SK-N-SH (cell line): ENCODE data around the gene C17orf50. TPM values are rescaled to one million over a fixed set of nuclear protein-coding genes. Genes with fewer than 3 reads are reported as not detected.

Source experiments
- CTCF ChIA-PET: fragments of 300-600, 350-600 bp; formaldehyde crosslinking; extraction: SDS; loops from one replicate; lab custom pipeline; 2021; lab: Yijun Ruan, JAX
- POLR2A ChIA-PET: fragments of 350-600 bp; sonication (Branson Sonifier 250); formaldehyde crosslinking; extraction: SDS; loops from one replicate; lab custom pipeline; 2020; ENCODE audit warnings: antibody characterized with exemption, inconsistent platforms; lab: Yijun Ruan, JAX
- DNase-seq: peaks from one replicate; pipeline ENCODE4 v3.0.0; 2012
- H2AFZ ChIP-seq: fragments of 200-600 bp; sonication (generic); 2 replicates; pipeline ENCODE4 v1.8.1; 2016; ENCODE audit warnings: antibody characterized with exemption, mild to moderate bottlenecking, low read depth
- H3F3A ChIP-seq: fragments of 200-600 bp; sonication (generic); replicated peaks from 2 replicates; pipeline ENCODE3; 2016; ENCODE audit warnings: antibody characterized with exemption, mild to moderate bottlenecking; ENCODE audit not compliant: insufficient read depth
- H3K27ac ChIP-seq, 2 experiments: fragments of 200-500 bp in 1 of 2; fragments of 200-600 bp in 1 of 2; sonication (Bioruptor generic) in 1 of 2; sonication (generic), shearing (Covaris generic) in 1 of 2; 2 replicates each; pipeline versions ENCODE4 v1.5.1 to v1.6.1; 2014 to 2016; ENCODE audit warnings: low read depth in 2 of 2, inconsistent platforms in 1 of 2, low read length in 1 of 2, mild to moderate bottlenecking in 1 of 2, mixed read lengths in 1 of 2
- H3K27me3 ChIP-seq: fragments of 200-600 bp; sonication (generic), shearing (Covaris generic); 2 replicates; pipeline ENCODE4 v1.6.1; 2016; ENCODE audit warnings: mixed run types; ENCODE audit not compliant: insufficient read depth
- H3K36me3 ChIP-seq, 2 experiments: fragments of 200-500 bp in 1 of 2; fragments of 200-600 bp in 1 of 2; sonication (Bioruptor generic) in 1 of 2; sonication (generic) in 1 of 2; replicated peaks in 1 of 2; 2 replicates each; pipeline versions ENCODE3 to v1.5.1; 2014 to 2016; ENCODE audit warnings: low read length in 1 of 2, mild to moderate bottlenecking in 1 of 2; ENCODE audit not compliant: insufficient read depth in 2 of 2, control insufficient read depth in 1 of 2
- H3K4me1 ChIP-seq, 2 experiments: fragments of 200-500 bp in 1 of 2; fragments of 200-600 bp in 1 of 2; sonication (Bioruptor generic) in 1 of 2; sonication (generic), shearing (Covaris generic) in 1 of 2; 2 replicates each; pipeline versions ENCODE4 v1.5.1 to v1.6.1; 2014 to 2016; ENCODE audit warnings: low read depth in 1 of 2, low read length in 1 of 2, mixed run types in 1 of 2; ENCODE audit not compliant: insufficient read depth in 2 of 2, control insufficient read depth in 1 of 2
- H3K4me2 ChIP-seq: fragments of 200-600 bp; sonication (generic), shearing (Covaris generic); 2 replicates; pipeline ENCODE4 v1.6.1; 2017; ENCODE audit warnings: mixed run types
- H3K4me3 ChIP-seq, 2 experiments: fragments of 200-500 bp in 1 of 2; fragments of 200-600 bp in 1 of 2; sonication (Bioruptor generic) in 1 of 2; sonication (generic), shearing (Covaris generic) in 1 of 2; 2 replicates each; pipeline versions ENCODE4 v1.5.1 to v1.8.1; 2014 to 2016; ENCODE audit warnings: low read depth in 2 of 2, inconsistent platforms in 1 of 2, low read length in 1 of 2, mild to moderate bottlenecking in 1 of 2, mixed read lengths in 1 of 2, moderate library complexity in 1 of 2
- H3K79me2 ChIP-seq: fragments of 200-600 bp; sonication (generic); 2 replicates; pipeline ENCODE4 v1.8.1; 2017; ENCODE audit warnings: mild to moderate bottlenecking; ENCODE audit not compliant: insufficient read depth
- H3K9ac ChIP-seq: fragments of 200-600 bp; sonication (generic); 2 replicates; pipeline ENCODE4 v1.6.1; 2017; ENCODE audit warnings: mixed run types
- H3K9me2 ChIP-seq: fragments of 200-600 bp; sonication (generic); 2 replicates; pipeline ENCODE4 v1.6.1; 2017; ENCODE audit warnings: mixed run types
- H3K9me3 ChIP-seq: fragments of 200-600 bp; sonication (generic); 2 replicates; pipeline ENCODE4 v1.6.1; 2017; ENCODE audit warnings: mixed run types, mild to moderate bottlenecking, moderate library complexity
- H4K20me1 ChIP-seq: fragments of 200-600 bp; sonication (generic); 2 replicates; pipeline ENCODE4 v1.6.1; 2017; ENCODE audit warnings: mild to moderate bottlenecking, mixed run types; ENCODE audit not compliant: insufficient read depth
- CHD2 ChIP-seq: fragments of 150-350 bp; IDR thresholded peaks from 2 replicates; pipeline ENCODE4 v1.6.1; 2018; ENCODE audit warnings: low read length; ENCODE audit not compliant: partially characterized antibody
- ELF1 ChIP-seq: IDR thresholded peaks from 2 replicates; pipeline ENCODE4 v1.4.0; 2012
- EP300 ChIP-seq, 2 experiments: IDR thresholded peaks; 2 replicates each; pipeline versions ENCODE4 v1.4.0 to v1.6.1; 2012; ENCODE audit warnings: borderline replicate concordance in 1 of 2, low read depth in 1 of 2, low read length in 1 of 2
- FOXJ3 ChIP-seq: sonication (generic); formaldehyde crosslinking; IDR thresholded peaks from 2 replicates; pipeline ENCODE4 v1.5.1; 2020; ENCODE audit warnings: mild to moderate bottlenecking, missing genetic modification reagents
- FOXM1 ChIP-seq: IDR thresholded peaks from 2 replicates; pipeline ENCODE4 v1.4.0; 2012; ENCODE audit warnings: low read depth, mild to moderate bottlenecking
- JUND ChIP-seq: IDR thresholded peaks from 2 replicates; pipeline ENCODE4 v1.4.0; 2012
- MXI1 ChIP-seq: IDR thresholded peaks from 2 replicates; pipeline ENCODE4 v1.6.1; 2012; ENCODE audit warnings: mild to moderate bottlenecking, low read depth, low read length, improper control_type of control experiment
- NFIC ChIP-seq: IDR thresholded peaks from 2 replicates; pipeline ENCODE4 v1.4.0; 2012; ENCODE audit warnings: borderline replicate concordance
- NRF1 ChIP-seq: IDR thresholded peaks from 2 replicates; pipeline ENCODE4 v1.6.1; 2012; ENCODE audit warnings: low read depth, mild to moderate bottlenecking, low read length
- POLR2AphosphoS5 ChIP-seq: IDR thresholded peaks from 2 replicates; pipeline ENCODE4 v1.6.1; 2012; ENCODE audit warnings: low read depth, low read length
- RCOR1 ChIP-seq: fragments of 150-350 bp; IDR thresholded peaks from 2 replicates; pipeline ENCODE4 v1.6.1; 2017; ENCODE audit warnings: antibody characterized with exemption, low read length
- RFX5 ChIP-seq: IDR thresholded peaks from 2 replicates; pipeline ENCODE4 v1.6.1; 2012; ENCODE audit warnings: mild to moderate bottlenecking, improper control_type of control experiment, low read length
- TAF1 ChIP-seq: IDR thresholded peaks from 2 replicates; pipeline ENCODE4 v1.6.1; 2012; ENCODE audit warnings: low read depth, mild to moderate bottlenecking, low read length, moderate library complexity, borderline replicate concordance
- TEAD4 ChIP-seq: IDR thresholded peaks from 2 replicates; pipeline ENCODE4 v1.4.0; 2012; ENCODE audit warnings: mild to moderate bottlenecking, borderline replicate concordance; ENCODE audit not compliant: insufficient read depth
- USF2 ChIP-seq: fragments of 150-350 bp; IDR thresholded peaks from 2 replicates; pipeline ENCODE4 v1.6.1; 2017; ENCODE audit warnings: antibody characterized with exemption, low read length, low read depth, borderline replicate concordance
- WGBS: methylation state at CpG from one replicate; pipeline ENCODE4 v1.1.6; 2017; ENCODE audit warnings: low lambda C conversion rate; 5-methylcytosine and 5-hydroxymethylcytosine counted together
- polyA plus RNA-seq, 3 experiments: library from polyadenylated mRNA; depleted of rRNA; stranded (reverse); fragments of >200 nt; gene quantifications; 2 replicates each; pipeline ENCODE4 v1.2.3, GENCODE V29; 2012
- TF ChIP-seq, protein P1 (sequence below): IDR thresholded peaks from 2 replicates; pipeline ENCODE4 v1.4.0; 2012; ENCODE audit warnings: low read depth

C17orf50 gene
- polyA plus RNA-seq, 1 of the 3 experiments (the other 2 are of a cell fraction) = 0.05 TPM

DNA sequence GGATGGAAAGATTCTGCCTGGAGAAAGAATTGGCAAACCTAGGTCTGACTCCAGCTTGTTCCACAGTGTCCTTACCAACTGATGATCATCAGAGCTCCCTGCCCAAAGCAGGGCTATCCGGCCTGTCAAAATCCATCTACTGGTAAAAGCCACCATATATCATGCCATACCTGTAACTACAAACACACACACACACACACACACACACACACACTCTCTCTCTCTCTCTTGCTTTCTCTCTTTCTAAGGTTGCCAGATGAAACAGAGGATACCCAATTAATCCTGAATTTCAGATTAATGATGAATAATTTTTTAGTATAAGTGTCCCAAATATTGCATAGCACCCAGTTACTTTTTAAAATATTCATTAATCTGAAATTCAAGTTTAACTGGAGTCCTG lies 36.3 kb downstream of the C17orf50 start:
- no peak overlapping the region for H3K4me3 ChIP-seq
- H3K9ac ChIP-seq = no peak overlapping the region
- H3K4me1 ChIP-seq = peaks cover 0 to 56% of the 10 kb centered on the region in 2 experiments; a peak in 2 of 4 replicates
- H2AFZ ChIP-seq = no peak overlapping the region
- no peaks in the 10 kb centered on the region for H3F3A ChIP-seq
- 81% methylated on average over 1 of the region's 1 CpG for WGBS
- TF ChIP-seq CHD2 (no peak), USF2 (no peak), EP300 (IDR thresholded peaks at IDR 0.05; ENCODE audit: borderline replicate concordance in 1 of 2, low read depth in 1 of 2, low read length in 1 of 2) (no peak), NRF1 (no peak), TAF1 (no peak), FOXJ3 (CRISPR knock-in tag) (no peak), POLR2AphosphoS5 (no peak), NFIC (no peak), TEAD4 (no peak), JUND (no peak), FOXM1 (no peak), RCOR1 (no peak)
- TF ChIP-seq, protein P1, sequence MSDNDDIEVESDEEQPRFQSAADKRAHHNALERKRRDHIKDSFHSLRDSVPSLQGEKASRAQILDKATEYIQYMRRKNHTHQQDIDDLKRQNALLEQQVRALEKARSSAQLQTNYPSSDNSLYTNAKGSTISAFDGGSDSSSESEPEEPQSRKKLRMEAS = no peak
- TF ChIP-seq, all 33 proteins: peak for 0
- Histone ChIP-seq H4K20me1 (no peaks in the 10 kb centered on the region), H3K79me2 (no peaks in the 10 kb centered on the region), H3K9me3 (no peaks in the 10 kb centered on the region), H3K9me2 (no peaks in the 10 kb centered on the region), H3K4me2 (no peak overlapping the region), H3K27ac (no peak overlapping the region), H3K36me3 (no peaks in the 10 kb centered on the region), H3K27me3 (peaks cover 47% of the 10 kb centered on the region)
- no peak for DNase-seq
- ChIA-PET CTCF (interaction anchor here (1.3 to 7.0 kb wide), 6 partner anchors 8 to 31 kb away, joined by 3 to 99 read pairs (median 9); partner anchors contain the start of gene TAF15), POLR2A (interaction anchor here (1.1 kb wide), 1 partner anchor 10 kb away, joined by 4 read pairs; no protein-coding TSS in a partner anchor)

- Histone ChIP-seq H3K36me3 (no peaks in the 10 kb centered on the region), H4K20me1 (no peaks in the 10 kb centered on the region), H3K4me3 (no peak overlapping the region), H3K4me1 (peaks cover 0 to 55% of the 10 kb centered on the region in 2 experiments; a peak in 2 of 4 replicates), H3F3A (no peaks in the 10 kb centered on the region), H2AFZ (no peak overlapping the region), H3K79me2 (no peaks in the 10 kb centered on the region), H3K9ac (no peak overlapping the region), H3K9me3 (no peaks in the 10 kb centered on the region), H3K27me3 (peaks cover 42% of the 10 kb centered on the region), H3K4me2 (no peak overlapping the region), H3K9me2 (no peaks in the 10 kb centered on the region), H3K27ac (no peak overlapping the region)
- 66% methylated on average over 2 of the region's 4 CpGs for whole genome bisulfite sequencing
- CTCF ChIA-PET = interaction anchor here (2.0 to 7.0 kb wide), 4 partner anchors 11 to 32 kb away, joined by 6 to 99 read pairs (median 9); partner anchors contain the start of gene TAF15
- DNase-seq = no peak
- TF ChIP-seq MXI1 (no peak), RFX5 (no peak), FOXJ3 (CRISPR knock-in tag) (no peak), TEAD4 (no peak), ELF1 (no peak)
- TF ChIP-seq, protein P1 = no peak
- POLR2A ChIA-PET = interaction anchor here (1.1 kb wide), 1 partner anchor 10 kb away, joined by 4 read pairs; no protein-coding TSS in a partner anchor
These were observed 36.7 kb downstream of the C17orf50 start for GRCh38 chr17:35797370-35797769.
